K562 (cell line): ENCODE results near the gene STK31. TPM values are rescaled to one million over a fixed set of nuclear protein-coding genes. Genes with fewer than 3 reads are reported as not detected.

Source experiments
- ATAC-seq: fragments of 200-7000 bp; cut with Tn5 transposase; 3 replicates; pipeline ENCODE4 v1.9.1; 2020; ENCODE audit warnings: moderate library complexity
- BruUV-seq: library from RNA; stranded (reverse); fragments of 400-500 nt; replicated peaks from 2 replicates; lab custom pipeline; 2021; lab: Mats Ljungman, UMichigan
- CTCF ChIA-PET: fragments of 300-600 bp; formaldehyde crosslinking; extraction: SDS; loops from one replicate; lab custom pipeline; 2021; ENCODE audit warnings: low intra/inter-chr PET ratio; lab: Yijun Ruan, JAX
- POLR2A ChIA-PET: fragments of 300-600, 350-650 bp; sonication (Branson Sonifier 250); formaldehyde crosslinking; extraction: SDS; loops from one replicate; lab custom pipeline; 2021; ENCODE audit warnings: antibody characterized with exemption, inconsistent platforms; lab: Yijun Ruan, JAX
- DNase-seq, 4 experiments: peaks; one replicate each; pipeline versions ENCODE4 v3.0.0 to v3.0.0-alpha.2; 2011 to 2018; ENCODE audit warnings: low spot score in 3 of 4, mixed read lengths in 3 of 4; ENCODE audit errors: extremely low read depth in 1 of 4
- FAIRE-seq: peaks from 2 replicates; lab custom pipeline; 2011; peaks lifted over from hg19 to GRCh38; lab: Jason Lieb, UNC
- H2AFZ ChIP-seq: 2 replicates; pipeline ENCODE4 v1.6.0; 2011; ENCODE audit warnings: low read depth, low read length, control low read depth, inconsistent platforms
- H3K27ac ChIP-seq: fragments of 200-600 bp; 3 replicates; pipeline ENCODE4 v1.8.0; 2011; ENCODE audit warnings: low read depth, mild to moderate bottlenecking, control low read depth, inconsistent platforms, low read length, moderate library complexity, mixed read lengths; ENCODE audit errors: extremely low read depth
- H3K27me3 ChIP-seq, 2 experiments: fragments of 300-600 bp in 1 of 2; 2 replicates in 1 of 2; 3 replicates in 1 of 2; pipeline versions ENCODE4 v1.6.0 to v1.8.0; 2011; ENCODE audit warnings: inconsistent platforms in 2 of 2, low read length in 2 of 2, mild to moderate bottlenecking in 1 of 2, mixed read lengths in 1 of 2, moderate library complexity in 1 of 2; ENCODE audit not compliant: control insufficient read depth in 2 of 2, insufficient read depth in 2 of 2
- H3K36me3 ChIP-seq: fragments of 300-600 bp; 3 replicates; pipeline ENCODE4 v1.8.0; 2011; ENCODE audit warnings: mild to moderate bottlenecking, low read length, inconsistent platforms; ENCODE audit not compliant: control insufficient read depth, insufficient read depth
- H3K4me1 ChIP-seq, 2 experiments: fragments of 200-600 bp in 1 of 2; replicated peaks in 1 of 2; 2 replicates in 1 of 2; 3 replicates in 1 of 2; pipeline versions ENCODE4 v1.5.1 to v1.8.0; 2011; ENCODE audit warnings: inconsistent platforms in 2 of 2, low read length in 2 of 2, mild to moderate bottlenecking in 1 of 2, mixed read lengths in 1 of 2, moderate library complexity in 1 of 2; ENCODE audit not compliant: control insufficient read depth in 2 of 2, insufficient read depth in 2 of 2
- H3K4me2 ChIP-seq: 2 replicates; pipeline ENCODE4 v1.6.1; 2011; ENCODE audit warnings: low read length, control low read depth, inconsistent platforms, mixed read lengths; ENCODE audit not compliant: insufficient read depth
- H3K4me3 ChIP-seq: fragments of 200-600 bp; sonication (generic), shearing (Covaris generic); 2 replicates; pipeline ENCODE4 v1.5.1; 2016; ENCODE audit warnings: control low read depth, inconsistent platforms
- H3K79me2 ChIP-seq: fragments of 200-600 bp; 3 replicates; pipeline ENCODE4 v1.8.0; 2011; ENCODE audit warnings: low read length, inconsistent platforms; ENCODE audit not compliant: control insufficient read depth, insufficient read depth
- H3K9ac ChIP-seq, 2 experiments: 2 replicates each; pipeline versions ENCODE4 v1.6.0 to v1.6.1; 2011; ENCODE audit warnings: low read depth in 2 of 2, low read length in 2 of 2, control low read depth in 1 of 2, inconsistent platforms in 1 of 2, mild to moderate bottlenecking in 1 of 2, mixed read lengths in 1 of 2; ENCODE audit not compliant: insufficient read depth in 1 of 2
- H3K9me1 ChIP-seq: one replicate; pipeline ENCODE4 v1.6.0; 2011; ENCODE audit warnings: inconsistent platforms, mild to moderate bottlenecking, low read length, moderate library complexity; ENCODE audit not compliant: control insufficient read depth, insufficient read depth
- H3K9me3 ChIP-seq: replicated peaks from 2 replicates; pipeline ENCODE4 v1.5.1; 2011; ENCODE audit warnings: low read depth, low read length, inconsistent platforms; ENCODE audit not compliant: control insufficient read depth, insufficient read depth
- H4K20me1 ChIP-seq: replicated peaks from 2 replicates; pipeline ENCODE4 v1.6.1; 2011; ENCODE audit warnings: low read length, inconsistent platforms, mixed read lengths; ENCODE audit not compliant: control insufficient read depth, insufficient read depth
- CREB1 ChIP-seq, 2 experiments: sonication (generic) in 1 of 2; formaldehyde crosslinking in 1 of 2; IDR thresholded peaks; 2 replicates each; pipeline versions ENCODE4 v1.6.1 to v1.8.0; 2012 to 2022; ENCODE audit warnings: inconsistent platforms in 1 of 2, mild to moderate bottlenecking in 1 of 2, missing genetic modification reagents in 1 of 2, moderate library complexity in 1 of 2
- MAFK ChIP-seq: IDR thresholded peaks from 2 replicates; pipeline ENCODE4 v1.6.1; 2011; ENCODE audit warnings: low read length, improper control_type of control experiment
- MTF1 ChIP-seq: fragments of 250-450 bp; sonication (Bioruptor Pico); IDR thresholded peaks from 2 replicates; pipeline ENCODE4 v1.9.0; 2021; ENCODE audit warnings: moderate library complexity, mild to moderate bottlenecking, inconsistent platforms, borderline replicate concordance
- RCOR1 ChIP-seq, 2 experiments: IDR thresholded peaks; 2 replicates each; pipeline ENCODE4 v1.6.1; 2012; ENCODE audit warnings: low read depth in 2 of 2, low read length in 2 of 2, borderline replicate concordance in 1 of 2, improper control_type of control experiment in 1 of 2
- ZNF23 ChIP-seq: fragments of 250-450 bp; sonication (Bioruptor Pico); IDR thresholded peaks from 2 replicates; pipeline ENCODE4 v1.4.0; 2020; ENCODE audit warnings: mild to moderate bottlenecking
- in situ Hi-C: fragments of 300-500 bp; cut with MboI; formaldehyde crosslinking; loops from 4 replicates; pipeline ENCODE4 v1.15.0; 2018; ENCODE audit warnings: inconsistent platforms, mixed read lengths
- intact Hi-C: fragments of 100-400 bp; cut with micrococcal nuclease; formaldehyde crosslinking; loops from 2 replicates; pipeline ENCODE4 v1.14.2; 2022
- polyA plus RNA-seq, 8 experiments: library from polyadenylated mRNA; depleted of rRNA in 4 of 8; stranded (reverse) in 5 of 8; unstranded in 3 of 8; fragments of >200 nt; fragmentation: Nextera tagmentation in 2 of 8; fragmentation: Illumina TruSeq in 1 of 8; extraction: Ambion mirVana in 2 of 8; extraction: Trizol in 1 of 8; gene quantifications; 2 replicates each; pipeline versions ENCODE4 v1.2.1 to v1.2.3, GENCODE V29; 2011 to 2014; ENCODE audit warnings: inconsistent platforms in 1 of 8, missing spikeins in 1 of 8
- total RNA-seq, 7 experiments: library from RNA; depleted of rRNA in 6 of 7; stranded (reverse); fragments of >200 nt in 6 of 7; fragmentation: Illumina TruSeq in 2 of 7; extraction: Trizol in 2 of 7; gene quantifications; 2 replicates each; pipeline versions ENCODE4 v1.2.1 to v1.2.3, GENCODE V29; 2011 to 2021; ENCODE audit warnings: low replicate concordance in 1 of 7
- TF ChIP-seq, protein P1 (sequence below), 2 experiments: fragments of 450-650 bp; formaldehyde crosslinking in 1 of 2; IDR thresholded peaks; 2 replicates each; pipeline versions ENCODE4 v1.4.0 to v1.6.1; 2014 to 2020; ENCODE audit warnings: mild to moderate bottlenecking in 2 of 2, borderline replicate concordance in 1 of 2, low read depth in 1 of 2
- TF ChIP-seq, protein P2 (sequence below): sonication (generic); formaldehyde crosslinking; IDR thresholded peaks from 2 replicates; pipeline ENCODE4 v1.8.0; 2022; ENCODE audit warnings: mild to moderate bottlenecking, missing genetic modification reagents
- TF ChIP-seq, protein P3 (sequence below): fragments of 250-450 bp; sonication (Bioruptor Pico); IDR thresholded peaks from 2 replicates; pipeline ENCODE4 v1.8.0; 2022; ENCODE audit warnings: moderate library complexity, mild to moderate bottlenecking, inconsistent platforms

Gene STK31
- total and polyA plus RNA-seq, 9 of the 15 experiments (the other 6 are each of a cell fraction or from before 2014, with no cell fraction given) = 0.09 to 1.2 (median 0.26) TPM

- Histone ChIP-seq H3K4me1 (no peaks in the 10 kb centered on the region), H3K9ac (no peak overlapping the region), H3K36me3 (no peaks in the 10 kb centered on the region), H3K27ac (no peak overlapping the region), H3K4me3 (no peak overlapping the region), H3K9me1 (no peaks in the 10 kb centered on the region), H4K20me1 (no peaks in the 10 kb centered on the region), H3K9me3 (no peaks in the 10 kb centered on the region), H3K27me3 (no peaks in the 10 kb centered on the region; a peak in 1 of 5 replicates), H2AFZ (no peak overlapping the region), H3K4me2 (no peak overlapping the region), H3K79me2 (no peaks in the 10 kb centered on the region)
- FAIRE-seq (no peak), DNase-seq (no peak), ATAC-seq (peak; percentile 64; the same call in 2 of the 3 replicates)
- POLR2A ChIA-PET = no interaction called here
- no TSS peak for BruUV-seq
- intact Hi-C loops (no loop called here), in situ Hi-C loops (no loop called here)
- CTCF ChIA-PET = no interaction called here
- TF ChIP-seq ZNF23 (no peak), CREB1 (IDR thresholded peaks at IDR 0.05) (no peak), CREB1 (CRISPR knock-in tag; IDR thresholded peaks at IDR 0.05) (no peak), MAFK (no peak), MTF1 (CRISPR knock-in tag) (no peak), RCOR1 (IDR thresholded peaks at IDR 0.05; ENCODE audit: borderline replicate concordance in 1 of 2, low read depth in 2 of 2, low read length in 2 of 2) (no peak)
- TF ChIP-seq, protein P1, sequence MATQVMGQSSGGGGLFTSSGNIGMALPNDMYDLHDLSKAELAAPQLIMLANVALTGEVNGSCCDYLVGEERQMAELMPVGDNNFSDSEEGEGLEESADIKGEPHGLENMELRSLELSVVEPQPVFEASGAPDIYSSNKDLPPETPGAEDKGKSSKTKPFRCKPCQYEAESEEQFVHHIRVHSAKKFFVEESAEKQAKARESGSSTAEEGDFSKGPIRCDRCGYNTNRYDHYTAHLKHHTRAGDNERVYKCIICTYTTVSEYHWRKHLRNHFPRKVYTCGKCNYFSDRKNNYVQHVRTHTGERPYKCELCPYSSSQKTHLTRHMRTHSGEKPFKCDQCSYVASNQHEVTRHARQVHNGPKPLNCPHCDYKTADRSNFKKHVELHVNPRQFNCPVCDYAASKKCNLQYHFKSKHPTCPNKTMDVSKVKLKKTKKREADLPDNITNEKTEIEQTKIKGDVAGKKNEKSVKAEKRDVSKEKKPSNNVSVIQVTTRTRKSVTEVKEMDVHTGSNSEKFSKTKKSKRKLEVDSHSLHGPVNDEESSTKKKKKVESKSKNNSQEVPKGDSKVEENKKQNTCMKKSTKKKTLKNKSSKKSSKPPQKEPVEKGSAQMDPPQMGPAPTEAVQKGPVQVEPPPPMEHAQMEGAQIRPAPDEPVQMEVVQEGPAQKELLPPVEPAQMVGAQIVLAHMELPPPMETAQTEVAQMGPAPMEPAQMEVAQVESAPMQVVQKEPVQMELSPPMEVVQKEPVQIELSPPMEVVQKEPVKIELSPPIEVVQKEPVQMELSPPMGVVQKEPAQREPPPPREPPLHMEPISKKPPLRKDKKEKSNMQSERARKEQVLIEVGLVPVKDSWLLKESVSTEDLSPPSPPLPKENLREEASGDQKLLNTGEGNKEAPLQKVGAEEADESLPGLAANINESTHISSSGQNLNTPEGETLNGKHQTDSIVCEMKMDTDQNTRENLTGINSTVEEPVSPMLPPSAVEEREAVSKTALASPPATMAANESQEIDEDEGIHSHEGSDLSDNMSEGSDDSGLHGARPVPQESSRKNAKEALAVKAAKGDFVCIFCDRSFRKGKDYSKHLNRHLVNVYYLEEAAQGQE (IDR thresholded peaks at IDR 0.05; ENCODE audit: borderline replicate concordance) = peak; percentile 40; the same call in 1 of the 2 replicates
- TF ChIP-seq, protein P1 (CRISPR knock-in tag; IDR thresholded peaks at IDR 0.05; ENCODE audit: low read depth) = no peak
- TF ChIP-seq, protein P2, sequence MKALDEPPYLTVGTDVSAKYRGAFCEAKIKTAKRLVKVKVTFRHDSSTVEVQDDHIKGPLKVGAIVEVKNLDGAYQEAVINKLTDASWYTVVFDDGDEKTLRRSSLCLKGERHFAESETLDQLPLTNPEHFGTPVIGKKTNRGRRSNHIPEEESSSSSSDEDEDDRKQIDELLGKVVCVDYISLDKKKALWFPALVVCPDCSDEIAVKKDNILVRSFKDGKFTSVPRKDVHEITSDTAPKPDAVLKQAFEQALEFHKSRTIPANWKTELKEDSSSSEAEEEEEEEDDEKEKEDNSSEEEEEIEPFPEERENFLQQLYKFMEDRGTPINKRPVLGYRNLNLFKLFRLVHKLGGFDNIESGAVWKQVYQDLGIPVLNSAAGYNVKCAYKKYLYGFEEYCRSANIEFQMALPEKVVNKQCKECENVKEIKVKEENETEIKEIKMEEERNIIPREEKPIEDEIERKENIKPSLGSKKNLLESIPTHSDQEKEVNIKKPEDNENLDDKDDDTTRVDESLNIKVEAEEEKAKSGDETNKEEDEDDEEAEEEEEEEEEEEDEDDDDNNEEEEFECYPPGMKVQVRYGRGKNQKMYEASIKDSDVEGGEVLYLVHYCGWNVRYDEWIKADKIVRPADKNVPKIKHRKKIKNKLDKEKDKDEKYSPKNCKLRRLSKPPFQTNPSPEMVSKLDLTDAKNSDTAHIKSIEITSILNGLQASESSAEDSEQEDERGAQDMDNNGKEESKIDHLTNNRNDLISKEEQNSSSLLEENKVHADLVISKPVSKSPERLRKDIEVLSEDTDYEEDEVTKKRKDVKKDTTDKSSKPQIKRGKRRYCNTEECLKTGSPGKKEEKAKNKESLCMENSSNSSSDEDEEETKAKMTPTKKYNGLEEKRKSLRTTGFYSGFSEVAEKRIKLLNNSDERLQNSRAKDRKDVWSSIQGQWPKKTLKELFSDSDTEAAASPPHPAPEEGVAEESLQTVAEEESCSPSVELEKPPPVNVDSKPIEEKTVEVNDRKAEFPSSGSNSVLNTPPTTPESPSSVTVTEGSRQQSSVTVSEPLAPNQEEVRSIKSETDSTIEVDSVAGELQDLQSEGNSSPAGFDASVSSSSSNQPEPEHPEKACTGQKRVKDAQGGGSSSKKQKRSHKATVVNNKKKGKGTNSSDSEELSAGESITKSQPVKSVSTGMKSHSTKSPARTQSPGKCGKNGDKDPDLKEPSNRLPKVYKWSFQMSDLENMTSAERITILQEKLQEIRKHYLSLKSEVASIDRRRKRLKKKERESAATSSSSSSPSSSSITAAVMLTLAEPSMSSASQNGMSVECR (CRISPR knock-in tag) = no peak
- TF ChIP-seq, protein P3, sequence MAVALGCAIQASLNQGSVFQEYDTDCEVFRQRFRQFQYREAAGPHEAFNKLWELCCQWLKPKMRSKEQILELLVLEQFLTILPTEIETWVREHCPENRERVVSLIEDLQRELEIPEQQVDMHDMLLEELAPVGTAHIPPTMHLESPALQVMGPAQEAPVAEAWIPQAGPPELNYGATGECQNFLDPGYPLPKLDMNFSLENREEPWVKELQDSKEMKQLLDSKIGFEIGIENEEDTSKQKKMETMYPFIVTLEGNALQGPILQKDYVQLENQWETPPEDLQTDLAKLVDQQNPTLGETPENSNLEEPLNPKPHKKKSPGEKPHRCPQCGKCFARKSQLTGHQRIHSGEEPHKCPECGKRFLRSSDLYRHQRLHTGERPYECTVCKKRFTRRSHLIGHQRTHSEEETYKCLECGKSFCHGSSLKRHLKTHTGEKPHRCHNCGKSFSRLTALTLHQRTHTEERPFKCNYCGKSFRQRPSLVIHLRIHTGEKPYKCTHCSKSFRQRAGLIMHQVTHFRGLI (CRISPR knock-in tag) = no peak
These were observed 57.5 kb downstream of the STK31 start for GRCh38 chr7:23767514-23767913.
